ENCODE measurements around the gene CCDC146.
"Not testable (repeated sequence)": the region's sequence is repeated elsewhere in the genome, so short reads cannot be mapped to it uniquely, and the experiment has no call there.

DNA sequence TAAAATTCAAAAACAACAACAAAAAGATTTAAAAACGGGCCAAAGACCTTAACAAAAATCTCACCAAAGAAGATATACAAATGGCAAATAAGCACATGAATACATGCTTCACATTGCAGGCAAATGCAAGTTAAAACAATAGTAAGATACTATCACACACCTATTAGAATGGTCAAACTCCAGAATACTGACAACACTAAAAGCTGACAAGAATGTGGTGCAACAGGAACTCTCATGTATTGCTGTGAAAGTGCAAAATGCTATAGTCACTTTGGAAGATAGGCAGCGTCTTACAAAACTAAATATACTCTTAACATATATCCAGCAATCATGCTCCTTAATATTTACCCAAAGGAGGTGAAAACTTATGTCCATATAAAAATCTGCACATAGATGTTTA lies 16.3 kb downstream of the CCDC146 start:
- TF ChIP-seq, protein P1, sequence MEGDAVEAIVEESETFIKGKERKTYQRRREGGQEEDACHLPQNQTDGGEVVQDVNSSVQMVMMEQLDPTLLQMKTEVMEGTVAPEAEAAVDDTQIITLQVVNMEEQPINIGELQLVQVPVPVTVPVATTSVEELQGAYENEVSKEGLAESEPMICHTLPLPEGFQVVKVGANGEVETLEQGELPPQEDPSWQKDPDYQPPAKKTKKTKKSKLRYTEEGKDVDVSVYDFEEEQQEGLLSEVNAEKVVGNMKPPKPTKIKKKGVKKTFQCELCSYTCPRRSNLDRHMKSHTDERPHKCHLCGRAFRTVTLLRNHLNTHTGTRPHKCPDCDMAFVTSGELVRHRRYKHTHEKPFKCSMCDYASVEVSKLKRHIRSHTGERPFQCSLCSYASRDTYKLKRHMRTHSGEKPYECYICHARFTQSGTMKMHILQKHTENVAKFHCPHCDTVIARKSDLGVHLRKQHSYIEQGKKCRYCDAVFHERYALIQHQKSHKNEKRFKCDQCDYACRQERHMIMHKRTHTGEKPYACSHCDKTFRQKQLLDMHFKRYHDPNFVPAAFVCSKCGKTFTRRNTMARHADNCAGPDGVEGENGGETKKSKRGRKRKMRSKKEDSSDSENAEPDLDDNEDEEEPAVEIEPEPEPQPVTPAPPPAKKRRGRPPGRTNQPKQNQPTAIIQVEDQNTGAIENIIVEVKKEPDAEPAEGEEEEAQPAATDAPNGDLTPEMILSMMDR (IDR thresholded peaks at IDR 0.05; ENCODE audit: low read depth, low read length) = not testable (repeated sequence)
- TF ChIP-seq EZH2phosphoT487 (IDR thresholded peaks at IDR 0.05; ENCODE audit: low read depth) = not testable (repeated sequence)

Data from OCI-LY3 (cell line).